Measurements from ENCODE around the gene ZFR.

DNA sequence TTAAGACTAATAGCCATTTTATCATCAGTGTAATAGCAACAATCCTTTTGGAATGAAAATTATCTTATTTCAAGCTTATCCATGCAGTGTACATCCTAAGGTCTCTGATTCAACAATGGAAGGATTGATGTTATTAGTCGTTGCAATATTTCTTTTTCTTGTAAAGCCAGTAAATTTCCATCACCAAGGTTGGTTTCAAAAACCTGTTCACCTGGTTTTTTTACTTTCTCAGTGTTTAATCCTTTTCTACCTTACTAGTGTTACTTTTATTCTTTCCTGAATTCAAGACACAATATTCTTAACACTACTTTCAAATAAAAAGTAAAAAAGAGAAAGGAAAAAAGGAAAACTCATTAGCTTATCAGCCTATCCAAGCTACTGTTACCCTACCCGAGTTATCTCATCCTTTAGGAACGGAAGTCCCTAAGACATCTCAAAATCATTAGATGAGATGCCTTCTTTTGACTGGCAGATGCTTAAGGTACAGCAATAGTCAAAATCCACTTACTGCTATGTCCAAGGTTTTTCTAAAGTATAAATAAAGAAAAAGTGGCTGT lies 5.4 kb downstream of the ZFR start:
- TF ChIP-seq POLR2AphosphoS5 (IDR thresholded peaks at IDR 0.05), result no peak
- no peak for TF ChIP-seq EP300 (IDR thresholded peaks at IDR 0.05)
- no peak for TF ChIP-seq POLR2A (IDR thresholded peaks at IDR 0.05)
